Liver (tissue), 9 donors: ENCODE data around the gene MYOZ1. TPM values are rescaled to one million over a fixed set of nuclear protein-coding genes. Genes with fewer than 3 reads are reported as not detected.
A peak's percentile ranks its signal among the peaks of the same experiment; 100 is the strongest.

Experiments
- DNase-seq: peaks from one replicate; pipeline ENCODE4 v3.0.0-alpha.2; 2017; ENCODE audit warnings: low spot score
- H3K27ac ChIP-seq, 2 donors: one replicate each; pipeline ENCODE4 v1.7.0; 2013; ENCODE audit warnings: inconsistent platforms in 2 of 2, low read length in 2 of 2, control low read depth in 1 of 2, low read depth in 1 of 2, mild to moderate bottlenecking in 1 of 2
- H3K27me3 ChIP-seq, 4 donors: one replicate each; pipeline versions ENCODE4 v1.6.1 to v1.7.0; 2013; ENCODE audit warnings: low read length in 3 of 4, inconsistent platforms in 1 of 4, mild to moderate bottlenecking in 1 of 4, moderate library complexity in 1 of 4; ENCODE audit not compliant: control insufficient read depth in 4 of 4, insufficient read depth in 4 of 4
- H3K36me3 ChIP-seq, 4 donors: one replicate each; pipeline versions ENCODE4 v1.6.1 to v1.7.0; 2013; ENCODE audit warnings: low read length in 3 of 4, mild to moderate bottlenecking in 3 of 4, low read depth in 1 of 4, moderate library complexity in 1 of 4; ENCODE audit not compliant: control insufficient read depth in 4 of 4, insufficient read depth in 3 of 4
- H3K4me1 ChIP-seq, 4 donors: one replicate each; pipeline versions ENCODE4 v1.6.1 to v1.7.0; 2013; ENCODE audit warnings: low read length in 3 of 4, mild to moderate bottlenecking in 3 of 4, moderate library complexity in 1 of 4; ENCODE audit not compliant: control insufficient read depth in 4 of 4, insufficient read depth in 4 of 4
- H3K4me3 ChIP-seq, 3 donors: one replicate each; pipeline versions ENCODE4 v1.6.1 to v1.7.0; 2013; ENCODE audit warnings: low read length in 3 of 3, control low read depth in 1 of 3, low read depth in 1 of 3, mild to moderate bottlenecking in 1 of 3
- H3K9ac ChIP-seq, 2 donors: one replicate each; pipeline ENCODE4 v1.7.0; 2013; ENCODE audit warnings: low read length in 2 of 2, mild to moderate bottlenecking in 2 of 2, moderate library complexity in 2 of 2, control low read depth in 1 of 2, low read depth in 1 of 2
- H3K9me3 ChIP-seq, 4 donors: one replicate each; pipeline versions ENCODE4 v1.6.1 to v1.7.0; 2013; ENCODE audit warnings: low read length in 3 of 4; ENCODE audit not compliant: control insufficient read depth in 4 of 4
- EGR1 ChIP-seq, 2 donors: IDR thresholded peaks; 2 replicates each; pipeline ENCODE4 v1.6.1; 2016 to 2018; ENCODE audit warnings: antibody characterized with exemption in 2 of 2, low read depth in 2 of 2
- FOXA1 ChIP-seq: IDR thresholded peaks from 2 replicates; pipeline ENCODE4 v1.6.1; 2016; ENCODE audit warnings: antibody characterized with exemption
- FOXA2 ChIP-seq: IDR thresholded peaks from 2 replicates; pipeline ENCODE4 v1.6.1; 2016; ENCODE audit warnings: antibody characterized with exemption
- GABPA ChIP-seq, 2 donors: IDR thresholded peaks in 1 of 2; conservative IDR thresholded peaks in 1 of 2; 2 replicates each; pipeline ENCODE4 v1.6.1; 2016; ENCODE audit warnings: antibody characterized with exemption in 2 of 2, mild to moderate bottlenecking in 1 of 2, moderate library complexity in 1 of 2
- HNF4A ChIP-seq, 2 donors: conservative IDR thresholded peaks; 2 replicates each; pipeline ENCODE4 v1.6.1; 2016; ENCODE audit warnings: antibody characterized with exemption in 2 of 2, mild to moderate bottlenecking in 2 of 2
- HNF4G ChIP-seq: IDR thresholded peaks from 2 replicates; pipeline ENCODE4 v1.6.1; 2016; ENCODE audit warnings: antibody characterized with exemption
- JUND ChIP-seq, 2 donors: IDR thresholded peaks; 2 replicates each; pipeline ENCODE4 v1.6.1; 2016; ENCODE audit warnings: antibody characterized with exemption in 2 of 2
- NR2F2 ChIP-seq: IDR thresholded peaks from 2 replicates; pipeline ENCODE4 v1.6.1; 2016; ENCODE audit warnings: antibody characterized with exemption
- RAD21 ChIP-seq, 2 donors: IDR thresholded peaks; 2 replicates each; pipeline ENCODE4 v1.6.1; 2016; ENCODE audit warnings: antibody characterized with exemption in 2 of 2, mild to moderate bottlenecking in 2 of 2
- RXRA ChIP-seq, 2 donors: IDR thresholded peaks; 2 replicates each; pipeline ENCODE4 v1.6.1; 2017 to 2018; ENCODE audit warnings: antibody characterized with exemption in 2 of 2, mild to moderate bottlenecking in 1 of 2
- SP1 ChIP-seq: IDR thresholded peaks from 2 replicates; pipeline ENCODE4 v1.6.1; 2018; ENCODE audit warnings: antibody characterized with exemption, mild to moderate bottlenecking
- TAF1 ChIP-seq: conservative IDR thresholded peaks from 2 replicates; pipeline ENCODE4 v1.6.1; 2016; ENCODE audit warnings: antibody characterized with exemption, mild to moderate bottlenecking
- YY1 ChIP-seq: IDR thresholded peaks from 2 replicates; pipeline ENCODE4 v1.6.1; 2016; ENCODE audit warnings: antibody characterized with exemption, mild to moderate bottlenecking
- WGBS: extraction: QIAGEN DNeasy Blood & Tissue Kit; methylation state at CpG from one replicate; pipeline ENCODE4 v1.1.7; 2013; 5-methylcytosine and 5-hydroxymethylcytosine counted together
- polyA plus RNA-seq, 2 donors: library from polyadenylated mRNA; stranded (reverse) in 1 of 2; unstranded in 1 of 2; fragments of 200-250 nt in 1 of 2; fragments of >200 nt in 1 of 2; fragmentation: Nextera tagmentation in 1 of 2; extraction: Ambion mirVana in 1 of 2; gene quantifications; one replicate each; pipeline versions ENCODE4 v1.2.1 to v1.2.3, GENCODE V29; 2013 to 2015
- total RNA-seq, 2 donors: library from RNA; depleted of rRNA; stranded (reverse); fragments of >200 nt; gene quantifications; one replicate each; pipeline ENCODE4 v1.2.3, GENCODE V29; 2014
- TF ChIP-seq, protein P1 (sequence below): IDR thresholded peaks from 2 replicates; pipeline ENCODE4 v1.6.1; 2016; ENCODE audit warnings: antibody characterized with exemption, mild to moderate bottlenecking
- TF ChIP-seq, protein P2 (sequence below): IDR thresholded peaks from 2 replicates; pipeline ENCODE4 v1.6.1; 2016; ENCODE audit warnings: antibody characterized with exemption
- TF ChIP-seq, protein P3 (sequence below): IDR thresholded peaks from 2 replicates; pipeline ENCODE4 v1.6.1; 2016; ENCODE audit warnings: antibody characterized with exemption
- TF ChIP-seq, protein P4 (sequence below): fragments of 150-350 bp; IDR thresholded peaks from 2 replicates; pipeline ENCODE4 v1.5.1; 2017; ENCODE audit warnings: improper control_type of control experiment, low read depth, low read length; ENCODE audit not compliant: missing input control
- TF ChIP-seq, protein P5 (sequence below): IDR thresholded peaks from 2 replicates; pipeline ENCODE4 v1.6.1; 2016; ENCODE audit warnings: antibody characterized with exemption
- donor health status: healthy.
- donor health status: healthy.
- donor health status: healthy.
- donor health status: healthy.
- donor health status: healthy.

The MYOZ1 gene
- total and polyA plus RNA-seq, 4 donors, result 0.14 to 0.23 (median 0.17) TPM; not detected in 1

DNA sequence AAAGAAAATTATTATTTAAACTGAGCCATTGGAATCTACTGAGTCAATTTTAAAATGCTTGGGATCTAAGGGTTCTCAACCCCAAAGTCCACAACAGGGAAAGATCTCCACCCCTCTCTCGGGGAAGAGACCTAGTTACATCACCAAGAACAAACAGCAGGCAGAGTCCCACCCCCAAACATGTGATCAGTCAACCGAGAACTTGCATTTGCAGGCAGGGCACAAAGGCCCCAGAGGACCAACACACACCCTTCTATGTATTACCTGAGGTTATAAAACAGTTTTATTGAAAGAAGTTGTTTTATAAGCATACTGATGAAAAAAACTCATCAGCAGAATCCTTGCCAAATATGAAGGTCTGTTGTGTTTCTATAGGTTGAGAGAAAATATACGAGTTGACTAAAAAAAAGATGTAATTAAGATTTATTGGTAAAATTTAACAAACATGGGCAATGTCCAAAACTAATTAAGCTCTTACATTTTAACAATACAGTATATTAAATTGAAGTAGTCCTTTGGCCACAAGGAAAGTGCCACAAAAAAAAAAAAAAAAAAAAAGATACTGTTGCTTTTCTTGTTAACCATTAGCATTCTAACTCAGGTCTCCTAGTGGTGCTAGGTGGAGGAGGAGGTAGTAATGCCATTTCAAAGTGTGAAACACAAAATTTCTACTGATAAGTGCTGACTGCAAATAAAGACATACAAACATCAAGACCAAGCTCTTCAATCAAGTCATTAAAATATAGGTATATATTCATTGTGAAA lies 49.2 kb downstream of the MYOZ1 start (continued):
- TF ChIP-seq, protein P1, sequence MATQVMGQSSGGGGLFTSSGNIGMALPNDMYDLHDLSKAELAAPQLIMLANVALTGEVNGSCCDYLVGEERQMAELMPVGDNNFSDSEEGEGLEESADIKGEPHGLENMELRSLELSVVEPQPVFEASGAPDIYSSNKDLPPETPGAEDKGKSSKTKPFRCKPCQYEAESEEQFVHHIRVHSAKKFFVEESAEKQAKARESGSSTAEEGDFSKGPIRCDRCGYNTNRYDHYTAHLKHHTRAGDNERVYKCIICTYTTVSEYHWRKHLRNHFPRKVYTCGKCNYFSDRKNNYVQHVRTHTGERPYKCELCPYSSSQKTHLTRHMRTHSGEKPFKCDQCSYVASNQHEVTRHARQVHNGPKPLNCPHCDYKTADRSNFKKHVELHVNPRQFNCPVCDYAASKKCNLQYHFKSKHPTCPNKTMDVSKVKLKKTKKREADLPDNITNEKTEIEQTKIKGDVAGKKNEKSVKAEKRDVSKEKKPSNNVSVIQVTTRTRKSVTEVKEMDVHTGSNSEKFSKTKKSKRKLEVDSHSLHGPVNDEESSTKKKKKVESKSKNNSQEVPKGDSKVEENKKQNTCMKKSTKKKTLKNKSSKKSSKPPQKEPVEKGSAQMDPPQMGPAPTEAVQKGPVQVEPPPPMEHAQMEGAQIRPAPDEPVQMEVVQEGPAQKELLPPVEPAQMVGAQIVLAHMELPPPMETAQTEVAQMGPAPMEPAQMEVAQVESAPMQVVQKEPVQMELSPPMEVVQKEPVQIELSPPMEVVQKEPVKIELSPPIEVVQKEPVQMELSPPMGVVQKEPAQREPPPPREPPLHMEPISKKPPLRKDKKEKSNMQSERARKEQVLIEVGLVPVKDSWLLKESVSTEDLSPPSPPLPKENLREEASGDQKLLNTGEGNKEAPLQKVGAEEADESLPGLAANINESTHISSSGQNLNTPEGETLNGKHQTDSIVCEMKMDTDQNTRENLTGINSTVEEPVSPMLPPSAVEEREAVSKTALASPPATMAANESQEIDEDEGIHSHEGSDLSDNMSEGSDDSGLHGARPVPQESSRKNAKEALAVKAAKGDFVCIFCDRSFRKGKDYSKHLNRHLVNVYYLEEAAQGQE, result peak; percentile 29
- TF ChIP-seq JUND (IDR thresholded peaks at IDR 0.05), result peak; percentile 57 to 63
- peak; percentile 80 to 82 for TF ChIP-seq HNF4A (conservative IDR thresholded peaks at IDR 0.05)
- TF ChIP-seq, protein P2, sequence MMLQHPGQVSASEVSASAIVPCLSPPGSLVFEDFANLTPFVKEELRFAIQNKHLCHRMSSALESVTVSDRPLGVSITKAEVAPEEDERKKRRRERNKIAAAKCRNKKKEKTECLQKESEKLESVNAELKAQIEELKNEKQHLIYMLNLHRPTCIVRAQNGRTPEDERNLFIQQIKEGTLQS, result peak; percentile 89
- TF ChIP-seq SP1, result peak; percentile 60
- TF ChIP-seq NR2F2, result no peak
- TF ChIP-seq HNF4G, result peak; percentile 58
- no peak for TF ChIP-seq FOXA1

DNA sequence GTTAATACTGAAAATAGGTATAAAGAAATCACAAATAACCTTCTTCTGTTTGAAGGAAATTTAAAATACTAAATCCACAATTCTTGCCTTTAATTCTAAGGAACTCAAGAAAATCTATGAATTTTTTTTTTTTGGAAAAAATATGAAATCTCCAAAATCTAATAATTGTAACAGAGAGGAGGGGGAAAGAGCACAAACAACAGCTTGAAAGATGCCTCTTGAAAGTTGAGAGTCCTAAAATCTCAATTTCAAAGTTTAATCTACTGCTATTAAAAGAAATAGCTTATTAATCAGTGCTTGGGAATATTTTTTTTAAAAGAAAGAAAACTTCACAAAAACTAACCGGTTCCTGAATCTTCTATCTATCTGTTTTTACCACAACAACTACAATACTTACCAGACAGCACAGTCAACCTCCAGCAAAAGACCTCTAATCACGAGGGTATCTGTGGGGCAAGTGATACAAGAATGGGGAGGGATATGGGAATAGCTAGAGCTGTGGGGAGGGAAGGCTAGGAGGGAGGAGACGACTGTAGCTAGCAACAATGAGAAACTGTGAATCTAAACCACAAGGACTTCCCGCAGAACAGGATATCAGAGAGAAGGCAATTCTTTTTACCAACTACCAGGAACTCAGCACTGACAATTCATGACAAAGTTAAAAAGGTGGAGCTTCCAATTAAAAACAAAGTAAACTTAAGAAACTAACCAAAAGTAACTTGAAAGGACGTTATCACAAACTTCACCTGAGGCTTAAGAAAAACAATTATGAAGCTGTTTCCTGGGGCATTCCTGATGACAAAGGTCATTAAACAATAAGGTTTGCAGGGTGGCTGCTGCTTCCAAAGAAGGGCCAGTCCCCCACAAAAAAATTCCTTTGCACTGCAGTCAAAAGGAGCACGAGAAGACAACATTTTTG lies 50.1 kb downstream of the MYOZ1 start, which contains the start of gene USP54:
Gene USP54 (minus strand): TSS at position 462 of the 919 bp plus-strand sequence. CDS start 15,684 bp downstream, outside the sequence.
- Histone ChIP-seq H3K27me3 (no peaks in the 10 kb centered on the region), H3K4me1 (peaks cover 8 to 25% (median 22%) of the 10 kb centered on the region in 4 donors), H3K36me3 (no peaks in the 10 kb centered on the region), H3K27ac (no peak within 1 kb of the TSS), H3K9me3 (no peaks in the 10 kb centered on the region), H3K4me3 (no peak within 1 kb of the TSS), H3K9ac (peak within 1 kb of the TSS in 1 of 2 donors; percentile 7)
- TF ChIP-seq SP1 (no peak), EGR1 (IDR thresholded peaks at IDR 0.05; ENCODE audit: low read depth in 2 of 2) (peak in 1 of 2 donors; percentile 9)
- 59% methylated on average over 6 of the region's 6 CpGs for WGBS
- no peak for DNase-seq

DNA sequence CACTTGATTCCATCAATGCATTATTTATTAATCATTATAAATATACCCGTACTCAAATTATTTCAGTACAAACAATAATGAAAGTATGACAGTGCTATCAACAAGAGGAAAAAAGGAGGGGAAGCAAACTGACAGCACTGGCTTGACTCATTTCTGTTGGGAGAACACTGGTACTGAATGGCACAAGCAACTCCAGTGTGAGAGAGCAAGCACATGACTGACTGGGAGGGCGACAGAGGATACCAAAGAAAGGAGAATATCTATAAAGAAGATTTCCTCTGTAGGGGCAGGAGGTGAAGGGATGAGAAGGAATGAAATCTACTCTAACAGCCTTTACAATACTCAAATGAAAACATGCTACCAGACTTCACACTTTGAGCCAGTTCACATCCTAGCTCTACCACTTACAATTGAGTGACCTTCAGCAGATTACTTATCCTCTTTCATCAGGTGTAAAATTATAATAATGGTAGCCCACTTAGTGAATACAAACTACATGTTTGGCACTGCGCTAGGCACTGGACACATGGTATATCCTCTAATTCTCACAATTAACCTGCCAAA lies 51.6 kb downstream of the MYOZ1 start:
- Histone ChIP-seq H3K4me3 (no peak overlapping the region), H3K27me3 (no peaks in the 10 kb centered on the region), H3K27ac (no peak overlapping the region), H3K36me3 (no peaks in the 10 kb centered on the region), H3K4me1 (peaks cover 8 to 26% (median 23%) of the 10 kb centered on the region in 4 donors), H3K9ac (no peak overlapping the region), H3K9me3 (peaks cover 0 to 2% (median 0%) of the 10 kb centered on the region in 4 donors)
- 90% methylated on average over 3 of the region's 3 CpGs for WGBS
- DNase-seq, result no peak
- TF ChIP-seq EGR1 (IDR thresholded peaks at IDR 0.05; ENCODE audit: low read depth in 2 of 2) (no peak), YY1 (no peak), HNF4G (no peak), NR2F2 (no peak), SP1 (no peak), RXRA (IDR thresholded peaks at IDR 0.05) (no peak), FOXA1 (no peak), HNF4A (conservative IDR thresholded peaks at IDR 0.05) (no peak), FOXA2 (no peak), RAD21 (IDR thresholded peaks at IDR 0.05) (no peak), GABPA (IDR thresholded peaks at IDR 0.05 in 1 of 2, conservative IDR thresholded peaks at IDR 0.05 in 1 of 2) (no peak), TAF1 (no peak)
- TF ChIP-seq, protein P3, sequence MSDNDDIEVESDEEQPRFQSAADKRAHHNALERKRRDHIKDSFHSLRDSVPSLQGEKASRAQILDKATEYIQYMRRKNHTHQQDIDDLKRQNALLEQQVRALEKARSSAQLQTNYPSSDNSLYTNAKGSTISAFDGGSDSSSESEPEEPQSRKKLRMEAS, result no peak
- TF ChIP-seq, protein P4, sequence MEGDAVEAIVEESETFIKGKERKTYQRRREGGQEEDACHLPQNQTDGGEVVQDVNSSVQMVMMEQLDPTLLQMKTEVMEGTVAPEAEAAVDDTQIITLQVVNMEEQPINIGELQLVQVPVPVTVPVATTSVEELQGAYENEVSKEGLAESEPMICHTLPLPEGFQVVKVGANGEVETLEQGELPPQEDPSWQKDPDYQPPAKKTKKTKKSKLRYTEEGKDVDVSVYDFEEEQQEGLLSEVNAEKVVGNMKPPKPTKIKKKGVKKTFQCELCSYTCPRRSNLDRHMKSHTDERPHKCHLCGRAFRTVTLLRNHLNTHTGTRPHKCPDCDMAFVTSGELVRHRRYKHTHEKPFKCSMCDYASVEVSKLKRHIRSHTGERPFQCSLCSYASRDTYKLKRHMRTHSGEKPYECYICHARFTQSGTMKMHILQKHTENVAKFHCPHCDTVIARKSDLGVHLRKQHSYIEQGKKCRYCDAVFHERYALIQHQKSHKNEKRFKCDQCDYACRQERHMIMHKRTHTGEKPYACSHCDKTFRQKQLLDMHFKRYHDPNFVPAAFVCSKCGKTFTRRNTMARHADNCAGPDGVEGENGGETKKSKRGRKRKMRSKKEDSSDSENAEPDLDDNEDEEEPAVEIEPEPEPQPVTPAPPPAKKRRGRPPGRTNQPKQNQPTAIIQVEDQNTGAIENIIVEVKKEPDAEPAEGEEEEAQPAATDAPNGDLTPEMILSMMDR, result no peak
- TF ChIP-seq, protein P2, result no peak
- TF ChIP-seq, protein P5, sequence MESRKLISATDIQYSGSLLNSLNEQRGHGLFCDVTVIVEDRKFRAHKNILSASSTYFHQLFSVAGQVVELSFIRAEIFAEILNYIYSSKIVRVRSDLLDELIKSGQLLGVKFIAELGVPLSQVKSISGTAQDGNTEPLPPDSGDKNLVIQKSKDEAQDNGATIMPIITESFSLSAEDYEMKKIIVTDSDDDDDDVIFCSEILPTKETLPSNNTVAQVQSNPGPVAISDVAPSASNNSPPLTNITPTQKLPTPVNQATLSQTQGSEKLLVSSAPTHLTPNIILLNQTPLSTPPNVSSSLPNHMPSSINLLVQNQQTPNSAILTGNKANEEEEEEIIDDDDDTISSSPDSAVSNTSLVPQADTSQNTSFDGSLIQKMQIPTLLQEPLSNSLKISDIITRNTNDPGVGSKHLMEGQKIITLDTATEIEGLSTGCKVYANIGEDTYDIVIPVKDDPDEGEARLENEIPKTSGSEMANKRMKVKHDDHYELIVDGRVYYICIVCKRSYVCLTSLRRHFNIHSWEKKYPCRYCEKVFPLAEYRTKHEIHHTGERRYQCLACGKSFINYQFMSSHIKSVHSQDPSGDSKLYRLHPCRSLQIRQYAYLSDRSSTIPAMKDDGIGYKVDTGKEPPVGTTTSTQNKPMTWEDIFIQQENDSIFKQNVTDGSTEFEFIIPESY, result no peak
